K562 (cell line): Measurements from ENCODE around the gene IFI16. TPM values are rescaled to one million over a fixed set of nuclear protein-coding genes. Genes with fewer than 3 reads are reported as not detected.

Experiments used
- ESRRB ChIP-seq: fragments of 250-450 bp; sonication (Bioruptor Pico); IDR thresholded peaks from 2 replicates; pipeline ENCODE4 v1.5.0; 2020; ENCODE audit warnings: mild to moderate bottlenecking, moderate library complexity, borderline replicate concordance
- NFATC3 ChIP-seq: fragments of 450-650 bp; IDR thresholded peaks from 2 replicates; pipeline ENCODE4 v1.6.1; 2017; ENCODE audit warnings: mild to moderate bottlenecking
- NFIC ChIP-seq: fragments of 450-650 bp; IDR thresholded peaks from 2 replicates; pipeline ENCODE4 v1.6.1; 2017; ENCODE audit warnings: mild to moderate bottlenecking, inconsistent platforms
- PATZ1 ChIP-seq: fragments of 250-450 bp; sonication (Bioruptor Pico); IDR thresholded peaks from 2 replicates; pipeline ENCODE4 v1.5.0; 2020; ENCODE audit warnings: mild to moderate bottlenecking, borderline replicate concordance
- PCBP1 ChIP-seq: fragments of 200-400 bp; formaldehyde crosslinking; IDR thresholded peaks from 2 replicates; pipeline ENCODE4 v1.6.1; 2018; ENCODE audit warnings: mild to moderate bottlenecking, low read depth, low read length; ENCODE audit not compliant: poor library complexity, severe bottlenecking
- VEZF1 ChIP-seq: fragments of 200-800 bp; sonication (Bioruptor generic); IDR thresholded peaks from 2 replicates; pipeline ENCODE4 v1.6.1; 2017; ENCODE audit warnings: missing genetic modification characterization, missing compliant biosample characterization
- polyA plus RNA-seq, 8 experiments: library from polyadenylated mRNA; depleted of rRNA in 4 of 8; stranded (reverse) in 5 of 8; unstranded in 3 of 8; fragments of >200 nt; fragmentation: Nextera tagmentation in 2 of 8; fragmentation: Illumina TruSeq in 1 of 8; extraction: Ambion mirVana in 2 of 8; extraction: Trizol in 1 of 8; gene quantifications; 2 replicates each; pipeline versions ENCODE4 v1.2.1 to v1.2.3, GENCODE V29; 2011 to 2014; ENCODE audit warnings: inconsistent platforms in 1 of 8, missing spikeins in 1 of 8
- total RNA-seq, 7 experiments: library from RNA; depleted of rRNA in 6 of 7; stranded (reverse); fragments of >200 nt in 6 of 7; fragmentation: Illumina TruSeq in 2 of 7; extraction: Trizol in 2 of 7; gene quantifications; 2 replicates each; pipeline versions ENCODE4 v1.2.1 to v1.2.3, GENCODE V29; 2011 to 2021; ENCODE audit warnings: low replicate concordance in 1 of 7
- TF ChIP-seq, protein P1 (sequence below): sonication (generic); formaldehyde crosslinking; IDR thresholded peaks from 2 replicates; pipeline ENCODE4 v1.4.0; 2020; ENCODE audit warnings: mild to moderate bottlenecking, missing genetic modification reagents

Gene IFI16
- total and polyA plus RNA-seq, 9 of the 15 experiments (the other 6 are each of a cell fraction or from before 2014, with no cell fraction given): 0.70 to 2.8 (median 1.6) TPM

GRCh38 chr1:158998037-158998780 is 11.5 kb upstream of the IFI16 start (continued):
- TF ChIP-seq VEZF1 (CRISPR knock-in tag) (no peak), NFIC (no peak), PCBP1 (no peak), NFATC3 (no peak), PATZ1 (no peak), ESRRB (CRISPR knock-in tag) (no peak)
- TF ChIP-seq, protein P1, sequence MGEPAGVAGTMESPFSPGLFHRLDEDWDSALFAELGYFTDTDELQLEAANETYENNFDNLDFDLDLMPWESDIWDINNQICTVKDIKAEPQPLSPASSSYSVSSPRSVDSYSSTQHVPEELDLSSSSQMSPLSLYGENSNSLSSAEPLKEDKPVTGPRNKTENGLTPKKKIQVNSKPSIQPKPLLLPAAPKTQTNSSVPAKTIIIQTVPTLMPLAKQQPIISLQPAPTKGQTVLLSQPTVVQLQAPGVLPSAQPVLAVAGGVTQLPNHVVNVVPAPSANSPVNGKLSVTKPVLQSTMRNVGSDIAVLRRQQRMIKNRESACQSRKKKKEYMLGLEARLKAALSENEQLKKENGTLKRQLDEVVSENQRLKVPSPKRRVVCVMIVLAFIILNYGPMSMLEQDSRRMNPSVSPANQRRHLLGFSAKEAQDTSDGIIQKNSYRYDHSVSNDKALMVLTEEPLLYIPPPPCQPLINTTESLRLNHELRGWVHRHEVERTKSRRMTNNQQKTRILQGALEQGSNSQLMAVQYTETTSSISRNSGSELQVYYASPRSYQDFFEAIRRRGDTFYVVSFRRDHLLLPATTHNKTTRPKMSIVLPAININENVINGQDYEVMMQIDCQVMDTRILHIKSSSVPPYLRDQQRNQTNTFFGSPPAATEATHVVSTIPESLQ (CRISPR knock-in tag): no peak
- TF ChIP-seq, all 486 proteins: peak for 0
